Esophagus muscularis mucosa (tissue), 4 donors: ENCODE measurements around the gene CD300LB.

ENCODE experiments used
- EP300 ChIP-seq: sonication (generic); formaldehyde crosslinking; IDR thresholded peaks from one replicate; pipeline ENCODE4 v1.6.1; 2017; ENCODE audit warnings: antibody characterized with exemption
- POLR2A ChIP-seq: fragments of 450-650 bp; IDR thresholded peaks from one replicate; pipeline ENCODE4 v1.6.1; 2017; ENCODE audit warnings: antibody characterized with exemption, moderate library complexity, mild to moderate bottlenecking, low read depth
- POLR2AphosphoS5 ChIP-seq, 2 donors: sonication (generic); formaldehyde crosslinking; IDR thresholded peaks; one replicate each; pipeline ENCODE4 v1.6.1; 2017; ENCODE audit warnings: antibody characterized with exemption in 2 of 2
- TF ChIP-seq, protein P1 (sequence below), 3 experiments: fragments of 200-600 bp in 2 of 3; fragments of 450-650 bp in 1 of 3; sonication (generic) in 2 of 3; IDR thresholded peaks; one replicate each; pipeline ENCODE4 v1.5.1; 2017 to 2019; ENCODE audit warnings: antibody characterized with exemption in 3 of 3, mild to moderate bottlenecking in 2 of 3, moderate library complexity in 1 of 3

DNA sequence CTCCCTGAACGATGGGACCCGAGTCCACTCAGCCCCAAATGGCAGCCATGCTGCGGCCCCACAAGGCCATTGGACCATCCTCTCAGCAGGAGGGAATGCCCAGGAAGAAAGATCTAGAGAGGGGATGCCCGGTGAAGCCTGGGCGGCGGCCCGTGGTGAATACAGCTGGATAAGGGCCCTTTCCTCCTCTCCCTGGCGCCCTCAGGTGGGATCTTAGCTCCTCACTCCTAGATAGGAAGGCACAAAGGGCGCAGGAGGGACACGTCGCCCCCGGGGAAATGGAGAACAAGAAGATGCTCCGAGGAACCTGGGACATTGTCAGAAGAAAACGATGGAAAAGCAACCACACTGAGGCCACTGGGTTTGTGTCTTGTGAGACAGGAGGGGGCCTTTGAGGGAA, 12.1 kb upstream of the CD300LB start:
- TF ChIP-seq, protein P1, sequence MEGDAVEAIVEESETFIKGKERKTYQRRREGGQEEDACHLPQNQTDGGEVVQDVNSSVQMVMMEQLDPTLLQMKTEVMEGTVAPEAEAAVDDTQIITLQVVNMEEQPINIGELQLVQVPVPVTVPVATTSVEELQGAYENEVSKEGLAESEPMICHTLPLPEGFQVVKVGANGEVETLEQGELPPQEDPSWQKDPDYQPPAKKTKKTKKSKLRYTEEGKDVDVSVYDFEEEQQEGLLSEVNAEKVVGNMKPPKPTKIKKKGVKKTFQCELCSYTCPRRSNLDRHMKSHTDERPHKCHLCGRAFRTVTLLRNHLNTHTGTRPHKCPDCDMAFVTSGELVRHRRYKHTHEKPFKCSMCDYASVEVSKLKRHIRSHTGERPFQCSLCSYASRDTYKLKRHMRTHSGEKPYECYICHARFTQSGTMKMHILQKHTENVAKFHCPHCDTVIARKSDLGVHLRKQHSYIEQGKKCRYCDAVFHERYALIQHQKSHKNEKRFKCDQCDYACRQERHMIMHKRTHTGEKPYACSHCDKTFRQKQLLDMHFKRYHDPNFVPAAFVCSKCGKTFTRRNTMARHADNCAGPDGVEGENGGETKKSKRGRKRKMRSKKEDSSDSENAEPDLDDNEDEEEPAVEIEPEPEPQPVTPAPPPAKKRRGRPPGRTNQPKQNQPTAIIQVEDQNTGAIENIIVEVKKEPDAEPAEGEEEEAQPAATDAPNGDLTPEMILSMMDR (IDR thresholded peaks at IDR 0.05): no peak
- TF ChIP-seq POLR2A (no peak), POLR2AphosphoS5 (IDR thresholded peaks at IDR 0.05) (no peak), EP300 (no peak)
